ENCODE measurements around the gene MDH2.
"Not testable (repeated sequence)": the region's sequence is repeated elsewhere in the genome, so short reads cannot be mapped to it uniquely, and the experiment has no call there.

The MDH2 gene

GRCh38 chr7:76048668-76048988 is 722 bp downstream of the MDH2 start:
- peak; percentile 39 for DNase-seq

- no peak for DNase-seq
Observed at GRCh38 chr7:76049295-76049694, 1.4 kb downstream of the MDH2 start.

GRCh38 chr7:76050545-76050944 is 2.6 kb downstream of the MDH2 start:
- no peak for DNase-seq

- no peak for DNase-seq
Observed at GRCh38 chr7:76051840-76052239, 3.9 kb downstream of the MDH2 start.

GRCh38 chr7:76052681-76053080 is 4.8 kb downstream of the MDH2 start:
- not testable (repeated sequence) for DNase-seq

- DNase-seq, result no peak
Observed at GRCh38 chr7:76053461-76053860, 5.6 kb downstream of the MDH2 start.

- no peak for DNase-seq
Observed at GRCh38 chr7:76054123-76055120, 6.5 kb downstream of the MDH2 start.

- DNase-seq, result no peak
Observed at GRCh38 chr7:76056241-76056640, 8.3 kb downstream of the MDH2 start.

GRCh38 chr7:76057103-76057812 is 9.4 kb downstream of the MDH2 start:
- no peak for DNase-seq

GRCh38 chr7:76057813-76058145 is 9.9 kb downstream of the MDH2 start:
- DNase-seq, result no peak

- not testable (repeated sequence) for DNase-seq
Observed at GRCh38 chr7:76058745-76059144, 10.8 kb downstream of the MDH2 start.

GRCh38 chr7:76060842-76061241 is 12.9 kb downstream of the MDH2 start:
- DNase-seq, result no peak

GRCh38 chr7:76062254-76062653 is 14.3 kb downstream of the MDH2 start:
- no peak for DNase-seq

GRCh38 chr7:76063114-76063513 is 15.2 kb downstream of the MDH2 start:
- DNase-seq, result no peak

- no peak for DNase-seq
Observed at GRCh38 chr7:76063525-76063924, 15.6 kb downstream of the MDH2 start.

GRCh38 chr7:76064208-76064970 is 16.5 kb downstream of the MDH2 start:
- no peak for DNase-seq

GRCh38 chr7:76065016-76065612 is 17.2 kb downstream of the MDH2 start:
- no peak for DNase-seq

GRCh38 chr7:76066716-76067503 is 19.0 kb downstream of the MDH2 start:
- no peak for DNase-seq

GRCh38 chr7:76069238-76069638 is 21.3 kb downstream of the MDH2 start:
- peak; percentile 86 for DNase-seq

GRCh38 chr7:76071316-76072242 is 23.7 kb downstream of the MDH2 start:
- DNase-seq, result no peak

Measured in fibroblast of skin of right quadriceps (primary cell).